T-helper 17 cell (primary cell): Measurements from ENCODE around the gene LRG1. TPM values are rescaled to one million over a fixed set of nuclear protein-coding genes. Genes with fewer than 3 reads are reported as not detected.
A peak's percentile ranks its signal among the peaks of the same experiment; 100 is the strongest.

ENCODE experiments used
- ATAC-seq: fragments of 150-1000 bp; cut with Tn5 transposase; 2 replicates; pipeline ENCODE4 v1.10.0; 2021; ENCODE audit warnings: mild to moderate bottlenecking, moderate library complexity
- DNase-seq, 3 donors: peaks; one replicate each; pipeline versions ENCODE4 v3.0.0 to v3.0.0-alpha.2; 2020 to 2021
- H3K9me3 ChIP-seq: one replicate; pipeline ENCODE4 v1.7.0; 2013; ENCODE audit warnings: low read length, mild to moderate bottlenecking; ENCODE audit not compliant: control insufficient read depth, poor library complexity, severe bottlenecking
- H3K27ac Mint-ChIP-seq: one replicate; pipeline ENCODE4 v1.8.0; 2022; ENCODE audit warnings: mild to moderate bottlenecking, moderate library complexity, mixed read lengths
- H3K27me3 Mint-ChIP-seq: one replicate; pipeline ENCODE4 v1.8.0; 2022; ENCODE audit warnings: mixed read lengths
- H3K36me3 Mint-ChIP-seq: one replicate; pipeline ENCODE4 v1.8.0; 2022; ENCODE audit warnings: low read depth, mixed read lengths
- H3K4me1 Mint-ChIP-seq: one replicate; pipeline ENCODE4 v1.8.0; 2022; ENCODE audit warnings: mild to moderate bottlenecking, mixed read lengths
- H3K4me3 Mint-ChIP-seq: one replicate; pipeline ENCODE4 v1.8.0; 2022; ENCODE audit warnings: mild to moderate bottlenecking, moderate library complexity, mixed read lengths
- total RNA-seq, 4 donors: library from RNA in 2 of 4; stranded (reverse) in 2 of 4; gene quantifications; one replicate each; pipeline ENCODE4 v1.2.3 and lab custom pipeline; 2022 to 2026

The LRG1 gene
- total RNA-seq, 2 donors from 2014 or later = 0.17 to 0.31 TPM

GRCh38 chr19:4580021-4580901 is 40.4 kb upstream of the LRG1 start:
- no peak overlapping the region for H3K27ac Mint-ChIP-seq
- H3K36me3 Mint-ChIP-seq = peaks cover 10% of the 10 kb centered on the region
- H3K9me3 ChIP-seq = no peaks in the 10 kb centered on the region
- no peak for ATAC-seq
- H3K4me1 Mint-ChIP-seq = peaks cover 13% of the 10 kb centered on the region
- no peak for DNase-seq
- peaks cover 63% of the 10 kb centered on the region for H3K27me3 Mint-ChIP-seq
- no peak overlapping the region for H3K4me3 Mint-ChIP-seq

GRCh38 chr19:4579389-4579788 is 39.6 kb upstream of the LRG1 start:
- no peak for ATAC-seq
- Mint-ChIP-seq H3K27ac (no peak overlapping the region), H3K4me1 (peaks cover 13% of the 10 kb centered on the region), H3K27me3 (peaks cover 72% of the 10 kb centered on the region), H3K36me3 (peaks cover 10% of the 10 kb centered on the region), H3K4me3 (peak overlapping the region; percentile 25)
- DNase-seq = no peak
- no peaks in the 10 kb centered on the region for H3K9me3 ChIP-seq

GRCh38 chr19:4578552-4579248 is 38.9 kb upstream of the LRG1 start:
- no peak for ATAC-seq
- Mint-ChIP-seq H3K36me3 (peaks cover 10% of the 10 kb centered on the region), H3K4me1 (peaks cover 13% of the 10 kb centered on the region), H3K27ac (peak overlapping the region; percentile 27), H3K4me3 (peak overlapping the region; percentile 7), H3K27me3 (peaks cover 79% of the 10 kb centered on the region)
- no peaks in the 10 kb centered on the region for H3K9me3 ChIP-seq
- no peak for DNase-seq

- Mint-ChIP-seq H3K36me3 (peaks cover 8% of the 10 kb centered on the region), H3K27ac (no peak overlapping the region), H3K27me3 (peaks cover 70% of the 10 kb centered on the region), H3K4me3 (no peak overlapping the region), H3K4me1 (peaks cover 8% of the 10 kb centered on the region)
- ATAC-seq (no peak), DNase-seq (no peak)
- no peaks in the 10 kb centered on the region for H3K9me3 ChIP-seq
Measured at GRCh38 chr19:4577020-4577782, 37.4 kb upstream of the LRG1 start.

GRCh38 chr19:4576016-4576933 is 36.4 kb upstream of the LRG1 start:
- peak; percentile 46 to 59 (median 52) for DNase-seq
- Mint-ChIP-seq H3K4me3 (no peak overlapping the region), H3K36me3 (peaks cover 3% of the 10 kb centered on the region), H3K27ac (no peak overlapping the region), H3K27me3 (peaks cover 65% of the 10 kb centered on the region), H3K4me1 (peaks cover 4% of the 10 kb centered on the region)
- peak; percentile 46 for ATAC-seq
- no peaks in the 10 kb centered on the region for H3K9me3 ChIP-seq

- Mint-ChIP-seq H3K36me3 (peaks cover 3% of the 10 kb centered on the region), H3K27ac (no peak overlapping the region), H3K27me3 (peaks cover 67% of the 10 kb centered on the region), H3K4me3 (no peak overlapping the region), H3K4me1 (peaks cover 4% of the 10 kb centered on the region)
- H3K9me3 ChIP-seq = no peaks in the 10 kb centered on the region
- no peak for ATAC-seq
- no peak for DNase-seq
Measured at GRCh38 chr19:4575267-4576015, 35.6 kb upstream of the LRG1 start.

- ATAC-seq (no peak), DNase-seq (no peak)
- Mint-ChIP-seq H3K27me3 (peaks cover 58% of the 10 kb centered on the region), H3K36me3 (peaks cover 3% of the 10 kb centered on the region), H3K4me1 (peaks cover 4% of the 10 kb centered on the region), H3K27ac (no peak overlapping the region), H3K4me3 (no peak overlapping the region)
- no peaks in the 10 kb centered on the region for H3K9me3 ChIP-seq
Measured at GRCh38 chr19:4573682-4574081, 33.8 kb upstream of the LRG1 start.

- Mint-ChIP-seq H3K4me1 (peaks cover 6% of the 10 kb centered on the region), H3K36me3 (peaks cover 5% of the 10 kb centered on the region), H3K4me3 (no peak overlapping the region), H3K27ac (no peak overlapping the region), H3K27me3 (peaks cover 49% of the 10 kb centered on the region)
- no peak for ATAC-seq
- no peak for DNase-seq
- no peaks in the 10 kb centered on the region for H3K9me3 ChIP-seq
Measured at GRCh38 chr19:4571305-4571917, 31.6 kb upstream of the LRG1 start.

GRCh38 chr19:4570916-4571304 is 31.1 kb upstream of the LRG1 start:
- peaks cover 4% of the 10 kb centered on the region for H3K4me1 Mint-ChIP-seq

GRCh38 chr19:4570402-4570801 is 30.6 kb upstream of the LRG1 start:
- Mint-ChIP-seq H3K27me3 (peaks cover 39% of the 10 kb centered on the region), H3K27ac (no peak overlapping the region), H3K36me3 (peaks cover 2% of the 10 kb centered on the region), H3K4me3 (no peak overlapping the region), H3K4me1 (peaks cover 4% of the 10 kb centered on the region)
- no peaks in the 10 kb centered on the region for H3K9me3 ChIP-seq
- ATAC-seq (no peak), DNase-seq (no peak)

More at GRCh38 chr19:4570916-4571304, 31.1 kb upstream of the LRG1 start:
- no peak overlapping the region for H3K27ac Mint-ChIP-seq
- no peak for DNase-seq
- peaks cover 3% of the 10 kb centered on the region for H3K36me3 Mint-ChIP-seq
- H3K27me3 Mint-ChIP-seq = peaks cover 44% of the 10 kb centered on the region
- no peaks in the 10 kb centered on the region for H3K9me3 ChIP-seq
- H3K4me3 Mint-ChIP-seq = no peak overlapping the region
- no peak for ATAC-seq

- DNase-seq = no peak
- Mint-ChIP-seq H3K36me3 (peaks cover 2% of the 10 kb centered on the region), H3K27ac (no peak overlapping the region), H3K4me1 (peaks cover 4% of the 10 kb centered on the region), H3K4me3 (no peak overlapping the region), H3K27me3 (peaks cover 28% of the 10 kb centered on the region)
- H3K9me3 ChIP-seq = no peaks in the 10 kb centered on the region
- ATAC-seq = no peak
Measured at GRCh38 chr19:4568886-4569285, 29.1 kb upstream of the LRG1 start.
